Mucosa of gallbladder (tissue), 1 donor: ENCODE data around the gene PSG1. TPM values are rescaled to one million over a fixed set of nuclear protein-coding genes. Genes with fewer than 3 reads are reported as not detected.
"Not testable (repeated sequence)": the region's sequence is repeated elsewhere in the genome, so short reads cannot be mapped to it uniquely, and the experiment has no call there.

ENCODE experiments used
- DNase-seq: peaks from one replicate; pipeline ENCODE4 v3.0.0-alpha.2; 2020; ENCODE audit warnings: low spot score
- total RNA-seq: library from RNA; stranded (reverse); gene quantifications from one replicate; pipeline ENCODE4 v1.2.1, GENCODE V29; 2021
- donor health status: DM: no; HTN: no; CAD: no.

PSG1 gene
- total RNA-seq, 1 donor from 2014 or later = not detected

DNA sequence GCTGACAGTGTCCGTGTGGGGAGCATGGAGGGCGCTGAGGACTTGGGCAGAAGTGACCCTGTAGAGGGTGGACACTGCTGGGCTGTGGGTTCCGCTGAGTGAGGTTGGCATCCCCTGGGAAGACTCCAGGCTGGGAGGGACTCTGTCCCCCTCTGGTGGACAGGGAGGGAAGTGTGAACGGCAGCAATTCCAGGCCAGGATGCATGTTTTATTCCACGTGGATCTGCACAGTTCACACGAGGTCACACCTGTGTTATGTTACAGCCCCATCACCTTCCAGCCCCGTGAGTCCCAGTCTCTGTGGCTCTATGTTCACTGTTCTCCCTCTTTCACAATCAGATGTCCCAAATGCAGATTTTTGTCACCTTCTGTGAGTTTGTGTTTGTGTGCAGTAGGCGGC lies 1.8 kb upstream of the PSG1 start:
- not testable (repeated sequence) for DNase-seq

DNA sequence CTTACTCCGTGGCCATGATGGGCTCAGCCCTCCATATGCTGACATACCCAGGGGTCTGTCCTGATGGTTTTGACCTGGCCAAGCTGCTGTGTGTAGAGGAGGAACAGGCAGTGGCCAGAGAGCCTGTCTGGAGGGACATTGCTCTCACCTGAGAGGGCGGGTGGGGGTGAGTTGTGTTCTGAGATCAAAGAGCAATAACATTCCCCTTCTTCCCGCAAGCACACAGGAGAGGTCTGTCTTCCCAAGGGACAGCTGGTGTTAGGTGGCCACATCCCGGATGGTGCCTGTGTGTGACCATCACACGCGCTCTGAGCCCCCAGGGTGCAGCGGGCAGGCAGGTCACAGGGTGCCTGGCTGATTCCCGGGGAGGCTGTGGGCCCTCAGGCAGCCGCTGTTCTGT lies 1.1 kb upstream of the PSG1 start:
- not testable (repeated sequence) for DNase-seq

GRCh38 chr19:42876596-42876995 lies 2.9 kb downstream of the PSG1 start:
- not testable (repeated sequence) for DNase-seq

- not testable (repeated sequence) for DNase-seq
Measured at GRCh38 chr19:42875881-42876280, 3.6 kb downstream of the PSG1 start.

DNA sequence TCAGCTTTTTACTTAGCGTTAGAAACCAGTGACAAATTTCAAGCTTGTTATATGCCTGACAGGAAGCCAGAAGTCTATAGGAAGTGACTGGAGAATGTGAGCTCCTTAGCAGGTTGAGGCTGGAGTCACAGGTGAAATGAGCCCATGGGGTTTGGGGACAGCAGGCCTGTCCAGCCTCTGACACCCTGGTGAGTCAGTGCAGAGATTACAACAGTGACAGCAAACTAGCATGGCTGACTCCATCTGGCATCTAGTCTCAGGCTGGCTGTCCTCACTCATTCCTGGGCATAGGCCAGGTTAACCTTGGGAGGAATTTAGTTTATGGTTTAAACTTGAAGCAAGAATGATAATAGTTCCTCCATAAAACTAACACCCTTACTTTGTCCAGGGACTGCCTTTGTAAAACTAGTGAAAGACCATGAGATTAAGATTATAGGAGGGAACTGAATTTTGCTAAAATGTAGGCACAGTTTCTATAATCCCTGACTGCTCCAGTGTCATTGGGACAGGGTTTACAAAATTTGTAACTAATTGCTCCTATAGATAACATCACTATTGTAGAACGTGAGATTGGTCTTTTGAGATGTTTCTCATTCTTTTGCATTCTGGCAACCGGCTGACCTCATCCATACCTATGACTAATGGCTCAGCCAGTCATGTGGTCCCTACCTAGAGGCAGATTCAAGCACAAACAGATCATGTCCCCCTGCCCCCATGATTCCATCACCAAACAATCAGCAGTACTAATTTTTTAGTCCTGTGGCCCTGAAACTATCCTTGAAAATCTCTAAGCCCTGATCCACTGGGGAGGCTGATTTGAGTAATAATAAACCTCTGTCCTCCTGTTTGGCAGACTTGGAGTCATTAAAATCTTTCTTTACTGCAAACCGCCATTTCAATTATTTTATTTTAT lies 4.4 kb downstream of the PSG1 start:
- DNase-seq = not testable (repeated sequence)

DNA sequence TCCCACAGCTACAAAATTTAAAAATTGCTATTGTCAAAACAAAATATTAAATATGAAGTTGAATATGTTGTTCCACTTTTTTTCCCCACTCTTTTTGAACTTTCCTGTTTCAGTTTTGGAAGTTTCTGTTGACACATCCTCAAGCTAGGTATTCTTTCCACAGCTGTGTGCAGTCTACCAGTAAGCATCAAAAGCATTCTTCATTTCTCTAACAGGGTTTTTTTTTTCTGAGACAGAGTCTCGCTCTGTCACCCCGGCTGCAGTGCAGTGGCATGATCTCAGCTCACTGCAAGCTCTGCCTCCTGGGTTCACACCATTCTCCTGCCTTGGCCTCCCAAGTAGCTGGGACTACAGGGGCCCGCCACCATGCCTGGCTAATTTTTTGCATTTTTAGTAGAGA lies 5.4 kb downstream of the PSG1 start:
- not testable (repeated sequence) for DNase-seq

- no peak for DNase-seq
Measured at GRCh38 chr19:42872608-42873007, 6.9 kb downstream of the PSG1 start.

DNA sequence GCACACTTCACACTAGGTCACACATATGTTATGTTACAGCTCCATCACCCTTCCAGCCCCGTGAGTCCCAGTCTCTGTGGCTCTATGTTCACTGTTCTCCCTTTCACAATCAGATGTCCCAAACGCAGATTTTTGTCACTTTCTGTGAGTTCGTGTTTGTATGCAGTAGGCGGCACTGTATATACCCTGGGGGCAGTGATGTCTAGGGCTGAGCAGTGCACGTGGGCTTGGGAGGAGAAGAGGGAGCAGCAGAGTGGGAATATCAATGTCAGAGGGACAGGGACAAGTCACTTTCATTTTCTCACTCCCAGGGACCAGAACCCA lies 22.0 kb downstream of the PSG1 start:
- no peak for DNase-seq

DNA sequence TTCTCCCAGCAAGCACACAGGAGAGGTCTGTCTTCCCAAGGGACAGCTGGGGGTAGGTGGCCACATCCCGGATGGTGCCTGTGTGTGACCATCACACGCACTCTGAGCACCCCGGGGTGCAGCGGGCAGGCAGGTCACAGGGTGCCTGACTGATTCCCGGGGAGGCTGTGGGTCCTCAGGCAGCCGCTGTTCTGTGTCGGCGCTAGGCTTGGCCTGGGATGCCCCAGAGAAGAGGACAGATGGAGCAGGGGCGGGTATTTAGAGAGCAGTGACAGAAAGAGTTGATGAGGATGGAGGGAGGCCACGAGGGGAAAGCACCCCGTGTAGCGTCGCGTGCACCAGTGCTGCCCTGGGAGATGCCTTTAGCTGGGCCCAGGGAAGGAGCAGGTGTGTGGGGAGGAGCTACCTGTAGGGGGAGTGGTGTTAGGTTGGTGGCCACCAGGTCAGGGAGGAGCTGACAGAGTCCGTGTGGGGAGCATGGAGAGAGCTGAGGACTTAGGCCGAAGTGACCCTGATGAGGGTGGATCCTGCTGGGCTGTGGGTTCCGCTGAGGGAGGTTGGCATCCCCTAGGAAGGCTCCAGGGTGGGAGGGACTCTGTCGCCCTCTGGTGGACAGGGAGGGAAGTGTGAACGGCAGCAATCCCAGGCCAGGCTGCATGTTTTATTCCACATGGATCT lies 22.5 kb downstream of the PSG1 start:
- DNase-seq = not testable (repeated sequence)

- DNase-seq = not testable (repeated sequence)
Measured at GRCh38 chr19:42854745-42855144, 24.8 kb downstream of the PSG1 start.

- DNase-seq = not testable (repeated sequence)
Measured at GRCh38 chr19:42853231-42853630, 26.3 kb downstream of the PSG1 start.

DNA sequence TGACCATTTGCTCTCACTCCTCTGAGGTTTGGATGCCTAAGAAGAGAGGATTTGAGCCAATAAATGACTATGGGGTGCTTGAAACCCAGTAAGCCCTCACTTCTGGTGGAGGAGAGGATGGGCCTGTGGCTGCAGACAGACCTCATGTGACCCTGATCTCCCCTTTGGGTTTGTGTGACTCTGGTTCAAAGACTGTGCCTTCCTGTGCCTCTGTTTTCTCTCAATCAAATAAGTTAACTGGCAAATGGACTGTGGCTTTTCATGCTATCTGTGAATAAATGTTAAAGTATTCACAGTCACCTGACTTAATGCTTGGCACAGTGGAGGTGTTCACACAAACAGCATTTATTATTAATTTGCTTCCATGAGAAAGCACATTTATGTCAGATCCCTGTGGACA lies 26.7 kb downstream of the PSG1 start:
- not testable (repeated sequence) for DNase-seq

DNA sequence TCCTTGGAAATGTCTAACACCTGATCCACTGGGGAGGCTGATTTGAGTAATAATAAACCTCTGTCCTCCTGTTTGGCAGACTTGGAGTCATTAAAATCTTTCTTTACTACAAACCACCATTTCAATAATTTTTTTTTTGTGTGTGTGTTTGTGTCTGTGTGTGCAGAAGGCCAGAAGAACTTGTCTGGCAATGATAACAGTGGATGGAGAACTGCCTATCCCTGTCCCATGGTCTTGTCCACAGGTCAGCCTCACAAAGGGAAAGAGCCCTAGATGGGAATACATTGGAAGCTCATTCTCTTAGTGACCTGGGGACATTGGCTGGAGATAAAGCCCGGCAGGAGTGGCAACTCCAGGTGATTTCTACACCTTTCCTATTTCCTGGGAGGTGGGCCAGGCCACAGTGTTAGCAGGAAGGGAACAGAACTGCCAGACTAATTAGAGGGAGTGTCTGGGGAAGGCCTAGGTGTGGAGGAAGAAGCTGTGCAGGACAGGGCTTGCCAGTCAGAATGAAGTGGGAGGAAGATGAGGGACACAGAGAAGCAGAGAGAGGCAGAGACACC lies 27.7 kb downstream of the PSG1 start:
- not testable (repeated sequence) for DNase-seq

- peak; percentile 29 for DNase-seq
Measured at GRCh38 chr19:42850981-42851717, 28.4 kb downstream of the PSG1 start.

DNA sequence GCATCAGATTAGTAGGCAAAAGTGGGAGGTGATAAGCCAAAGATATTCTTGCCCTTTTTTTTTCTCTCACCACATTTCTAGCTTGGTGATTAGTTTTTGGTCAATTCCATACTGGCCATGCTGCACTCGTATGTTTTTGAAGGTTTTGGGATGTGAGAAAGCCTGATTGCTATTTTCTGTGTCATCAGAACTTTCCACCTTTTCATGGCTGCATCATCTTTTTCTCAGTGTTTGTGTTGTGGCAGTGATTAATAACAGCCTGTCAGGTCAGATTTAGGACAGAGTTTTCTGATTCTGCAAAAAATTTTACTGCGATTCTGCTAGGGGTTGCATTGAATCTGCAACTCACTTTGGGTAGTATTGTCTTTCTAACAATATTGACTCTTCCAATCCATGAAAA lies 32.9 kb downstream of the PSG1 start:
- DNase-seq = no peak

- not testable (repeated sequence) for DNase-seq
Measured at GRCh38 chr19:42843631-42844030, 35.9 kb downstream of the PSG1 start.

DNA sequence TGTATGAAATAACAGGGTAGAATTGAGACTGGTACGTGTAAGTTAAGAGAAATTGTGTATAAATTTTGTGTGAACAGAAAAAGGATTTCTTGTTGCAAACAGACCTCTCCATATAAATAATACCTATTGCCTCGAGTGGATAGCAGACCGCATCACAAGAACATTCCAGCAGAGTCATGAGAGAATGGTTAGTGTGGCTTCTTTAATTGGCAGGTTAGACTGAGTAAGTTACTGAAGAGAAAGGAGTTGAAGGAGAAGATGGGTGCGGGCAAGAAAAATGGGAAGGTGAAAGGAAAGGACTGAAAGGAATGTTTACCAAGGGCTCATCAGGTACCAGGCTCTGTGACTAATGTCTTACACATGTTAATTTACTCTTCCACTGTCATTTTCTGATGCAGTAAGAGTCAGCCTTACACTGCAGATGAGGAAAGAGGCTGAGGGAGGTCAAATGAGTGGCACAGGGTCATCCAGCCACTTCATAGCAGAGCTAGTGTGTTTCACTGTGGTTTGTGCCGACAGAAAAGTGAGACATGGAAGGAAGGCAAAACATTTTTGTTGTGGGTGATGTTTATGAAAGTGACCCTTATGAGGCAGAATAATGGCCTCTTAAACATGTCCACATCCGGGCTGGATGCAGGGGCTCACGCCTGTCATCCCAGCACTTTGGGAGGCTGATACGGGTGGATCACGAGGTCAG lies 46.6 kb downstream of the PSG1 start:
- not testable (repeated sequence) for DNase-seq

GRCh38 chr19:42832023-42832680 lies 47.4 kb downstream of the PSG1 start:
- not testable (repeated sequence) for DNase-seq

DNA sequence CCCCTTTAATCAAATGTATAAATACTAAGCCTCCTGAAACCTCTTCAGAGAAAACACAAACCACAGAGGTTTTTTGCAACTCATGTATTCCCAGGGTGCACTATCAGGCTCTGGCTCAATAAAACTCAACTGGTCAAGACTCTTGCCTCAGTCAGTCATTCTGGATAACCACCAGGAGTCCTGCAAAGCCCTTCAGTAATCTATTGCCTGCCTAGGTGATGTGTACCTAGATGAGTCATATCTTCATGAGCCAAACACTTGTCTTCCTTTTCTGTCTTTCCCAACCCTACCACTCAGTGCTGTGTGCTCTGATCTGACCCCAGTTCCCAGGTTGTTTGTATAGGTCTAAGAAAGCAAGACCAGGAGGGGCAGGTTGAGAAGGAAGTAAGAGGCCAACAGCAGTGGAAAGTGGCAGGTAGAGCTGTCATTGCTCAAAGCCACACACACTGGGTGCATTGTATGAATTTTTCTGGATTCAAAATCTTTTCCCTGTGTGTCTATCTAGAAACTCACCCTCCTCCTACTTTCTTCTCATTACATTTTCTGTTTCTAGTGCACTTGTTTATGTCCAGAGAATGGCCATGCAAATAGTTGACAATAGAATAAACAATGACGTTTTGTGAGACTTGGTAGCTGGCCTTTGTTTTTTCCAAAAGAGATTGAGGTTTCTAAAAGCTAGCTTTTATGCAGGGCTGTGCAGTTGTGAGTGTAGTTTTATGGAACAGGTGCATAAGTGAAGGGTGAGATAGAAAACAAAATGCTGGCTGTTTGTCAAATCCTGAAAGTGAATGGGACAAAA lies 48.1 kb downstream of the PSG1 start:
- DNase-seq = no peak
